HEK293 (cell line): ENCODE data around the gene PHYHD1.
A peak's percentile ranks its signal among the peaks of the same experiment; 100 is the strongest.

Source experiments
- CTCF ChIA-PET: fragments of 350-600 bp; formaldehyde crosslinking; extraction: SDS; loops from one replicate; lab custom pipeline; 2021; ENCODE audit warnings: antibody characterized with exemption; lab: Yijun Ruan, JAX
- POLR2A ChIA-PET: fragments of 300-600 bp; formaldehyde crosslinking; extraction: SDS; loops from one replicate; lab custom pipeline; 2020; ENCODE audit warnings: antibody characterized with exemption, inconsistent platforms; lab: Yijun Ruan, JAX
- H3K27ac ChIP-seq: fragments of 200-500 bp; sonication (Bioruptor generic); 2 replicates; pipeline ENCODE4 v1.5.1; 2014; ENCODE audit warnings: low read depth, low read length, control low read depth, inconsistent platforms; ENCODE audit errors: extremely low read depth
- H3K36me3 ChIP-seq, 2 experiments: fragments of 200-500 bp in 1 of 2; sonication (Bioruptor generic) in 1 of 2; 1 replicate in 1 of 2; 2 replicates in 1 of 2; pipeline ENCODE4 v1.5.1; 2014 to 2017; ENCODE audit warnings: inconsistent platforms in 2 of 2, low read length in 2 of 2; ENCODE audit not compliant: control insufficient read depth in 2 of 2, insufficient read depth in 1 of 2
- H3K4me1 ChIP-seq: fragments of 200-500 bp; sonication (Bioruptor generic); 2 replicates; pipeline ENCODE4 v1.5.1; 2014; ENCODE audit warnings: mild to moderate bottlenecking, low read length, inconsistent platforms; ENCODE audit not compliant: control insufficient read depth, insufficient read depth
- H3K4me3 ChIP-seq: 2 replicates; pipeline ENCODE4 v1.5.1; 2011; ENCODE audit warnings: low read depth, mild to moderate bottlenecking, control low read depth, low read length, moderate library complexity
- H3K9me3 ChIP-seq: fragments of 200-500 bp; sonication (Bioruptor generic); 2 replicates; pipeline ENCODE4 v1.5.1; 2014; ENCODE audit warnings: low read depth, low read length, inconsistent platforms; ENCODE audit not compliant: control insufficient read depth, insufficient read depth
- EGR2 ChIP-seq: fragments of 450-650 bp; formaldehyde crosslinking; IDR thresholded peaks from 2 replicates; pipeline ENCODE4 v1.5.1; 2016; ENCODE audit warnings: low read depth, missing biosample characterization, missing genetic modification characterization
- HOXA7 ChIP-seq: sonication (generic); formaldehyde crosslinking; IDR thresholded peaks from 2 replicates; pipeline ENCODE4 v1.8.1; 2022; ENCODE audit warnings: missing genetic modification reagents, borderline replicate concordance
- HOXC10 ChIP-seq: sonication (generic); formaldehyde crosslinking; IDR thresholded peaks from 2 replicates; pipeline ENCODE4 v1.8.1; 2023; ENCODE audit warnings: mild to moderate bottlenecking, missing genetic modification reagents
- KLF10 ChIP-seq: fragments of 450-650 bp; IDR thresholded peaks from 2 replicates; pipeline ENCODE4 v1.5.1; 2018; ENCODE audit warnings: missing biosample characterization, mild to moderate bottlenecking, missing genetic modification characterization
- KLF8 ChIP-seq: fragments of 450-650 bp; formaldehyde crosslinking; IDR thresholded peaks from 2 replicates; pipeline ENCODE4 v1.5.1; 2016; ENCODE audit warnings: missing biosample characterization, missing genetic modification characterization
- KLF9 ChIP-seq: fragments of 450-650 bp; formaldehyde crosslinking; IDR thresholded peaks from 2 replicates; pipeline ENCODE4 v1.5.1; 2016; ENCODE audit warnings: missing biosample characterization, missing genetic modification characterization, low read depth
- MYNN ChIP-seq: fragments of 450-650 bp; formaldehyde crosslinking; IDR thresholded peaks from 2 replicates; pipeline ENCODE4 v1.5.1; 2016; ENCODE audit warnings: missing biosample characterization, missing genetic modification characterization, borderline replicate concordance
- PRDM1 ChIP-seq: fragments of 450-650 bp; formaldehyde crosslinking; IDR thresholded peaks from 2 replicates; pipeline ENCODE4; 2016; ENCODE audit warnings: missing biosample characterization, missing genetic modification characterization
- ZFP37 ChIP-seq: fragments of 450-650 bp; formaldehyde crosslinking; IDR thresholded peaks from 2 replicates; pipeline ENCODE4 v1.5.1; 2016; ENCODE audit warnings: missing biosample characterization, missing genetic modification characterization
- ZIC2 ChIP-seq: fragments of 450-650 bp; formaldehyde crosslinking; IDR thresholded peaks from 2 replicates; pipeline ENCODE4 v1.5.1; 2016; ENCODE audit warnings: missing biosample characterization, missing genetic modification characterization
- ZNF121 ChIP-seq: fragments of 450-650 bp; formaldehyde crosslinking; IDR thresholded peaks from 2 replicates; pipeline ENCODE4 v1.5.1; 2016; ENCODE audit warnings: missing biosample characterization, missing genetic modification characterization
- ZNF132 ChIP-seq: fragments of 450-650 bp; formaldehyde crosslinking; IDR thresholded peaks from 2 replicates; pipeline ENCODE4 v1.5.1; 2017; ENCODE audit warnings: missing biosample characterization, missing genetic modification characterization, borderline replicate concordance
- ZNF16 ChIP-seq: fragments of 450-650 bp; formaldehyde crosslinking; IDR thresholded peaks from 2 replicates; pipeline ENCODE4 v1.5.1; 2016; ENCODE audit warnings: low read depth, missing biosample characterization, missing genetic modification characterization
- ZNF184 ChIP-seq: fragments of 450-650 bp; IDR thresholded peaks from 2 replicates; pipeline ENCODE4 v1.5.1; 2018; ENCODE audit warnings: missing biosample characterization, mild to moderate bottlenecking, missing genetic modification characterization
- ZNF341 ChIP-seq: fragments of 450-650 bp; formaldehyde crosslinking; IDR thresholded peaks from 2 replicates; pipeline ENCODE4; 2016; ENCODE audit warnings: low read depth, missing biosample characterization, missing genetic modification characterization
- ZNF366 ChIP-seq: fragments of 450-650 bp; formaldehyde crosslinking; conservative IDR thresholded peaks from 2 replicates; pipeline ENCODE4 v1.5.1; 2016; ENCODE audit warnings: missing biosample characterization, missing genetic modification characterization
- ZNF404 ChIP-seq: fragments of 450-650 bp; formaldehyde crosslinking; IDR thresholded peaks from 2 replicates; pipeline ENCODE4 v1.5.1; 2017; ENCODE audit warnings: missing biosample characterization, missing genetic modification characterization
- ZNF521 ChIP-seq: fragments of 450-650 bp; formaldehyde crosslinking; IDR thresholded peaks from 2 replicates; pipeline ENCODE4 v1.5.1; 2017; ENCODE audit warnings: missing biosample characterization, mild to moderate bottlenecking, missing genetic modification characterization
- ZNF529 ChIP-seq: fragments of 450-650 bp; formaldehyde crosslinking; IDR thresholded peaks from 2 replicates; pipeline ENCODE4 v1.5.1; 2017; ENCODE audit warnings: missing genetic modification characterization, missing biosample characterization; ENCODE audit not compliant: insufficient replicate concordance
- ZNF571 ChIP-seq: fragments of 450-650 bp; formaldehyde crosslinking; IDR thresholded peaks from 2 replicates; pipeline ENCODE4 v1.5.0; 2017; ENCODE audit warnings: missing biosample characterization, missing genetic modification characterization
- ZNF596 ChIP-seq: fragments of 450-650 bp; IDR thresholded peaks from 2 replicates; pipeline ENCODE4 v1.5.0; 2018; ENCODE audit warnings: missing biosample characterization, mild to moderate bottlenecking, missing genetic modification characterization, moderate library complexity
- ZNF621 ChIP-seq: fragments of 450-650 bp; formaldehyde crosslinking; IDR thresholded peaks from 2 replicates; pipeline ENCODE4 v1.5.1; 2017; ENCODE audit warnings: missing biosample characterization, missing genetic modification characterization
- ZNF629 ChIP-seq: fragments of 450-650 bp; formaldehyde crosslinking; IDR thresholded peaks from 2 replicates; pipeline ENCODE4 v1.5.1; 2017; ENCODE audit warnings: missing biosample characterization, missing genetic modification characterization
- TF ChIP-seq, protein P1 (sequence below): fragments of 450-650 bp; formaldehyde crosslinking; IDR thresholded peaks from 2 replicates; pipeline ENCODE4 v1.5.1; 2017; ENCODE audit warnings: missing biosample characterization, missing genetic modification characterization
- TF ChIP-seq, protein P2 (sequence below): sonication (generic); formaldehyde crosslinking; IDR thresholded peaks from 2 replicates; pipeline ENCODE4 v1.8.1; 2022; ENCODE audit warnings: mild to moderate bottlenecking, moderate library complexity, missing genetic modification reagents
- TF ChIP-seq, protein P3 (sequence below): fragments of 450-650 bp; formaldehyde crosslinking; IDR thresholded peaks from 2 replicates; pipeline ENCODE4 v1.5.1; 2017; ENCODE audit warnings: missing biosample characterization, missing genetic modification characterization
- TF ChIP-seq, protein P4 (sequence below): fragments of 450-650 bp; formaldehyde crosslinking; IDR thresholded peaks from 2 replicates; pipeline ENCODE4 v1.5.1; 2016; ENCODE audit warnings: missing biosample characterization, missing genetic modification characterization
- TF ChIP-seq, protein P5 (sequence below): fragments of 450-650 bp; formaldehyde crosslinking; IDR thresholded peaks from 2 replicates; pipeline ENCODE4 v1.5.1; 2017; ENCODE audit warnings: missing biosample characterization, missing genetic modification characterization

The PHYHD1 gene

DNA sequence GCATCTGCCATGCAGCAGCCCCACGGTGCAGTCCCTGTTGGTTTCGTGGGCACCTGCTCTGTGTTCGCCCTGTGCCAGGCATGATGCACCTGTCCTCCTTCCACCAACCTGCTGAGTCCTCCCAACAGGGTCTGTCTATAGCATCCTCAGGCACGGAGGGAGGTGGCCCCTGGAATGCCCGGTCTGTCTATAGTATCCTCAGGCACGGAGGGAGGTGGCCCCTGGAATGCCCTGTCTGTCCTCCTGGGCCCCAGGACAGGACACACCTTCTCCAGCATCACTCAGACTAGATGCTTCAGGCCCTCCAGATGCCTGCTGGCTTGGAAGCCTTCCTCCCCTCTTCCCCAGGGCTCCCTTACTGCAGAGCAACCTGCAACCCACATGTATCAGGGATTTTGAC lies 9.9 kb upstream of the PHYHD1 start:
- Histone ChIP-seq H3K4me3 (no peak overlapping the region), H3K4me1 (no peaks in the 10 kb centered on the region)
- CTCF ChIA-PET = no interaction called here
- TF ChIP-seq ZNF341 (tag by site-specific recombination) (peak; percentile 86), ZNF529 (tag by site-specific recombination) (no peak), ZIC2 (tag by site-specific recombination) (peak; percentile 25; the same call in 1 of the 2 replicates)
- TF ChIP-seq, all 188 proteins: peak for 2
- peaks cover 0 to 58% of the 10 kb centered on the region in 2 experiments; a peak in 1 of 3 replicates for H3K36me3 ChIP-seq
- POLR2A ChIA-PET = no interaction called here
- H3K9me3 ChIP-seq = no peaks in the 10 kb centered on the region
- H3K27ac ChIP-seq = no peak overlapping the region

DNA sequence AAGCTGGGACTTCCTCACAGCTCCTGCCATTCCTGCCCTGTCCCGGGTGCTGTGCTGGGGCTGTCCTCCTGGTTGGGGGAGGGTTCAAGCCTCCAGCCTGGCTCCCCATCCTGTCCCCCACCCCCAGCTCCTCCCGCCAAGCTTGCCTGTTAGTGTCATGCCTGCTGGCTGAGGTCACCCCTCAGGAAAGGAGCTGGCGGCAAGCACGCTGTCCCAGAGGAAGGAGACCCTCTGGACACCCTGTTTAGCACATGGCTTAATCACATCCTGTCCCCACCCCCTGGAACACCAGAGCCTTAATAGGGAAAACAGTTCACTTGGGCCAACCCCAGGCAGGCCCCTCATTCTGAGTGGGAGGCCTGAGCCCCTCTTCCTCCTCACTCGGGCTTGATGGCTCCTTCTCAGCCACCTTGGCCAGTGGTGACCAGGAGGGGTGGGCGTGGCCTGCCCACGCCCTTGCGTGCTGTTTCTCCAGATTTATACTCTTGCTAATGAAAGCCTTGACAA lies 9.2 kb upstream of the PHYHD1 start:
- ChIA-PET POLR2A (no interaction called here), CTCF (no interaction called here)
- Histone ChIP-seq H3K4me1 (no peaks in the 10 kb centered on the region), H3K4me3 (no peak overlapping the region), H3K36me3 (peaks cover 0 to 64% of the 10 kb centered on the region in 2 experiments; a peak in 1 of 3 replicates), H3K9me3 (no peaks in the 10 kb centered on the region), H3K27ac (no peak overlapping the region)
- TF ChIP-seq ZNF366 (tag by site-specific recombination) = no peak
- TF ChIP-seq ZNF596 (tag by site-specific recombination) = no peak
- no peak for TF ChIP-seq HOXC10 (CRISPR knock-in tag)
- peak; percentile 61 for TF ChIP-seq EGR2 (tag by site-specific recombination)
- TF ChIP-seq ZFP37 = no peak
- TF ChIP-seq, protein P1, sequence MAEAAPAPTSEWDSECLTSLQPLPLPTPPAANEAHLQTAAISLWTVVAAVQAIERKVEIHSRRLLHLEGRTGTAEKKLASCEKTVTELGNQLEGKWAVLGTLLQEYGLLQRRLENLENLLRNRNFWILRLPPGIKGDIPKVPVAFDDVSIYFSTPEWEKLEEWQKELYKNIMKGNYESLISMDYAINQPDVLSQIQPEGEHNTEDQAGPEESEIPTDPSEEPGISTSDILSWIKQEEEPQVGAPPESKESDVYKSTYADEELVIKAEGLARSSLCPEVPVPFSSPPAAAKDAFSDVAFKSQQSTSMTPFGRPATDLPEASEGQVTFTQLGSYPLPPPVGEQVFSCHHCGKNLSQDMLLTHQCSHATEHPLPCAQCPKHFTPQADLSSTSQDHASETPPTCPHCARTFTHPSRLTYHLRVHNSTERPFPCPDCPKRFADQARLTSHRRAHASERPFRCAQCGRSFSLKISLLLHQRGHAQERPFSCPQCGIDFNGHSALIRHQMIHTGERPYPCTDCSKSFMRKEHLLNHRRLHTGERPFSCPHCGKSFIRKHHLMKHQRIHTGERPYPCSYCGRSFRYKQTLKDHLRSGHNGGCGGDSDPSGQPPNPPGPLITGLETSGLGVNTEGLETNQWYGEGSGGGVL = peak; percentile 63
- TF ChIP-seq, protein P2, sequence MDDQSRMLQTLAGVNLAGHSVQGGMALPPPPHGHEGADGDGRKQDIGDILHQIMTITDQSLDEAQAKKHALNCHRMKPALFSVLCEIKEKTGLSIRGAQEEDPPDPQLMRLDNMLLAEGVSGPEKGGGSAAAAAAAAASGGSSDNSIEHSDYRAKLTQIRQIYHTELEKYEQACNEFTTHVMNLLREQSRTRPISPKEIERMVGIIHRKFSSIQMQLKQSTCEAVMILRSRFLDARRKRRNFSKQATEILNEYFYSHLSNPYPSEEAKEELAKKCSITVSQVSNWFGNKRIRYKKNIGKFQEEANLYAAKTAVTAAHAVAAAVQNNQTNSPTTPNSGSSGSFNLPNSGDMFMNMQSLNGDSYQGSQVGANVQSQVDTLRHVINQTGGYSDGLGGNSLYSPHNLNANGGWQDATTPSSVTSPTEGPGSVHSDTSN (CRISPR knock-in tag) = no peak
- no peak for TF ChIP-seq KLF8 (tag by site-specific recombination)
- TF ChIP-seq ZNF16 (tag by site-specific recombination) = no peak
- no peak for TF ChIP-seq ZNF521 (tag by site-specific recombination)
- no peak for TF ChIP-seq MYNN (tag by site-specific recombination)
- TF ChIP-seq ZNF121 (tag by site-specific recombination) = no peak
- TF ChIP-seq, protein P3, sequence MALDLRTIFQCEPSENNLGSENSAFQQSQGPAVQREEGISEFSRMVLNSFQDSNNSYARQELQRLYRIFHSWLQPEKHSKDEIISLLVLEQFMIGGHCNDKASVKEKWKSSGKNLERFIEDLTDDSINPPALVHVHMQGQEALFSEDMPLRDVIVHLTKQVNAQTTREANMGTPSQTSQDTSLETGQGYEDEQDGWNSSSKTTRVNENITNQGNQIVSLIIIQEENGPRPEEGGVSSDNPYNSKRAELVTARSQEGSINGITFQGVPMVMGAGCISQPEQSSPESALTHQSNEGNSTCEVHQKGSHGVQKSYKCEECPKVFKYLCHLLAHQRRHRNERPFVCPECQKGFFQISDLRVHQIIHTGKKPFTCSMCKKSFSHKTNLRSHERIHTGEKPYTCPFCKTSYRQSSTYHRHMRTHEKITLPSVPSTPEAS (tag by site-specific recombination) = no peak
- TF ChIP-seq ZNF404 (tag by site-specific recombination) = no peak
- TF ChIP-seq, protein P4, sequence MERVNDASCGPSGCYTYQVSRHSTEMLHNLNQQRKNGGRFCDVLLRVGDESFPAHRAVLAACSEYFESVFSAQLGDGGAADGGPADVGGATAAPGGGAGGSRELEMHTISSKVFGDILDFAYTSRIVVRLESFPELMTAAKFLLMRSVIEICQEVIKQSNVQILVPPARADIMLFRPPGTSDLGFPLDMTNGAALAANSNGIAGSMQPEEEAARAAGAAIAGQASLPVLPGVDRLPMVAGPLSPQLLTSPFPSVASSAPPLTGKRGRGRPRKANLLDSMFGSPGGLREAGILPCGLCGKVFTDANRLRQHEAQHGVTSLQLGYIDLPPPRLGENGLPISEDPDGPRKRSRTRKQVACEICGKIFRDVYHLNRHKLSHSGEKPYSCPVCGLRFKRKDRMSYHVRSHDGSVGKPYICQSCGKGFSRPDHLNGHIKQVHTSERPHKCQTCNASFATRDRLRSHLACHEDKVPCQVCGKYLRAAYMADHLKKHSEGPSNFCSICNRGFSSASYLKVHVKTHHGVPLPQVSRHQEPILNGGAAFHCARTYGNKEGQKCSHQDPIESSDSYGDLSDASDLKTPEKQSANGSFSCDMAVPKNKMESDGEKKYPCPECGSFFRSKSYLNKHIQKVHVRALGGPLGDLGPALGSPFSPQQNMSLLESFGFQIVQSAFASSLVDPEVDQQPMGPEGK = peak; percentile 44; the same call in 1 of the 2 replicates
- no peak for TF ChIP-seq PRDM1 (tag by site-specific recombination)
- TF ChIP-seq ZNF629 = no peak
- TF ChIP-seq ZNF571 (tag by site-specific recombination) = no peak
- no peak for TF ChIP-seq ZNF184 (tag by site-specific recombination)
- no peak for TF ChIP-seq HOXA7 (CRISPR knock-in tag)
- TF ChIP-seq ZNF621 (tag by site-specific recombination) = no peak
- no peak for TF ChIP-seq KLF10
- TF ChIP-seq, protein P5, sequence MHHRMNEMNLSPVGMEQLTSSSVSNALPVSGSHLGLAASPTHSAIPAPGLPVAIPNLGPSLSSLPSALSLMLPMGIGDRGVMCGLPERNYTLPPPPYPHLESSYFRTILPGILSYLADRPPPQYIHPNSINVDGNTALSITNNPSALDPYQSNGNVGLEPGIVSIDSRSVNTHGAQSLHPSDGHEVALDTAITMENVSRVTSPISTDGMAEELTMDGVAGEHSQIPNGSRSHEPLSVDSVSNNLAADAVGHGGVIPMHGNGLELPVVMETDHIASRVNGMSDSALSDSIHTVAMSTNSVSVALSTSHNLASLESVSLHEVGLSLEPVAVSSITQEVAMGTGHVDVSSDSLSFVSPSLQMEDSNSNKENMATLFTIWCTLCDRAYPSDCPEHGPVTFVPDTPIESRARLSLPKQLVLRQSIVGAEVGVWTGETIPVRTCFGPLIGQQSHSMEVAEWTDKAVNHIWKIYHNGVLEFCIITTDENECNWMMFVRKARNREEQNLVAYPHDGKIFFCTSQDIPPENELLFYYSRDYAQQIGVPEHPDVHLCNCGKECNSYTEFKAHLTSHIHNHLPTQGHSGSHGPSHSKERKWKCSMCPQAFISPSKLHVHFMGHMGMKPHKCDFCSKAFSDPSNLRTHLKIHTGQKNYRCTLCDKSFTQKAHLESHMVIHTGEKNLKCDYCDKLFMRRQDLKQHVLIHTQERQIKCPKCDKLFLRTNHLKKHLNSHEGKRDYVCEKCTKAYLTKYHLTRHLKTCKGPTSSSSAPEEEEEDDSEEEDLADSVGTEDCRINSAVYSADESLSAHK (tag by site-specific recombination) = no peak
- peak; percentile 69 for TF ChIP-seq KLF9 (tag by site-specific recombination)
- no peak for TF ChIP-seq ZNF132 (tag by site-specific recombination)
